Measurements from ENCODE around the gene RASA1.
"Not testable (repeated sequence)": the region's sequence is repeated elsewhere in the genome, so short reads cannot be mapped to it uniquely, and the experiment has no call there.

The RASA1 gene

GRCh38 chr5:87278590-87279100, 11.0 kb downstream of the RASA1 start:
- in situ Hi-C loops (cut with MboI; ENCODE audit: low sequenced_read_pairs), result no loop called here

- in situ Hi-C loops (cut with MboI; ENCODE audit: low sequenced_read_pairs), result no loop called here
Observed at GRCh38 chr5:87282269-87282668, 14.6 kb downstream of the RASA1 start.

GRCh38 chr5:87287266-87287665, 19.6 kb downstream of the RASA1 start:
- in situ Hi-C loops (cut with MboI; ENCODE audit: low sequenced_read_pairs), result not testable (repeated sequence)

GRCh38 chr5:87298692-87299362, 31.1 kb downstream of the RASA1 start:
- in situ Hi-C loops (cut with MboI; ENCODE audit: low sequenced_read_pairs), result no loop called here

GRCh38 chr5:87300176-87300575, 32.5 kb downstream of the RASA1 start:
- in situ Hi-C loops (cut with MboI; ENCODE audit: low sequenced_read_pairs), result no loop called here

- in situ Hi-C loops (cut with MboI; ENCODE audit: low sequenced_read_pairs), result no loop called here
Observed at GRCh38 chr5:87300744-87301143, 33.1 kb downstream of the RASA1 start.

GRCh38 chr5:87302061-87302460, 34.4 kb downstream of the RASA1 start:
- in situ Hi-C loops (cut with MboI; ENCODE audit: low sequenced_read_pairs), result no loop called here

- in situ Hi-C loops (cut with MboI; ENCODE audit: low sequenced_read_pairs), result no loop called here
Observed at GRCh38 chr5:87303324-87303723, 35.6 kb downstream of the RASA1 start.

GRCh38 chr5:87306090-87306489, 38.4 kb downstream of the RASA1 start:
- in situ Hi-C loops (cut with MboI; ENCODE audit: low sequenced_read_pairs), result not testable (repeated sequence)

- in situ Hi-C loops (cut with MboI; ENCODE audit: low sequenced_read_pairs), result no loop called here
Observed at GRCh38 chr5:87307796-87308423, 40.2 kb downstream of the RASA1 start.

- in situ Hi-C loops (cut with MboI; ENCODE audit: low sequenced_read_pairs), result no loop called here
Observed at GRCh38 chr5:87311405-87312279, 44.0 kb downstream of the RASA1 start.

- in situ Hi-C loops (cut with MboI; ENCODE audit: low sequenced_read_pairs), result no loop called here
Observed at GRCh38 chr5:87313216-87313615, 45.5 kb downstream of the RASA1 start.

- in situ Hi-C loops (cut with MboI; ENCODE audit: low sequenced_read_pairs), result no loop called here
Observed at GRCh38 chr5:87319469-87319868, 51.8 kb downstream of the RASA1 start.

- in situ Hi-C loops (cut with MboI; ENCODE audit: low sequenced_read_pairs), result no loop called here
Observed at GRCh38 chr5:87321605-87322004, 53.9 kb downstream of the RASA1 start.

GRCh38 chr5:87322381-87322780, 54.7 kb downstream of the RASA1 start:
- in situ Hi-C loops (cut with MboI; ENCODE audit: low sequenced_read_pairs), result no loop called here

- in situ Hi-C loops (cut with MboI; ENCODE audit: low sequenced_read_pairs), result no loop called here
Observed at GRCh38 chr5:87327998-87328397, 60.3 kb downstream of the RASA1 start.

GRCh38 chr5:87329114-87329513, 61.4 kb downstream of the RASA1 start:
- in situ Hi-C loops (cut with MboI; ENCODE audit: low sequenced_read_pairs), result no loop called here

GRCh38 chr5:87339986-87340385, 72.3 kb downstream of the RASA1 start:
- in situ Hi-C loops (cut with MboI; ENCODE audit: low sequenced_read_pairs), result no loop called here

GRCh38 chr5:87340716-87341115, 73.0 kb downstream of the RASA1 start:
- in situ Hi-C loops (cut with MboI; ENCODE audit: low sequenced_read_pairs), result no loop called here

GRCh38 chr5:87347272-87347671, 79.6 kb downstream of the RASA1 start:
- in situ Hi-C loops (cut with MboI; ENCODE audit: low sequenced_read_pairs), result no loop called here

- in situ Hi-C loops (cut with MboI; ENCODE audit: low sequenced_read_pairs), result no loop called here
Observed at GRCh38 chr5:87347841-87348240, 80.2 kb downstream of the RASA1 start.

GRCh38 chr5:87354496-87354895, 86.8 kb downstream of the RASA1 start:
- in situ Hi-C loops (cut with MboI; ENCODE audit: low sequenced_read_pairs), result no loop called here
